HepG2 (cell line): ENCODE results near the gene FYTTD1. TPM values are rescaled to one million over a fixed set of nuclear protein-coding genes. Genes with fewer than 3 reads are reported as not detected.

Source experiments
- FIP1L1 ChIP-seq: fragments of 200-400 bp; formaldehyde crosslinking; IDR thresholded peaks from 2 replicates; pipeline ENCODE4 v1.6.1; 2018; ENCODE audit warnings: low read depth, mild to moderate bottlenecking, low read length, moderate library complexity, borderline replicate concordance; ENCODE audit not compliant: insufficient read depth
- HDAC6 ChIP-seq: fragments of 200-600 bp; sonication (generic); IDR thresholded peaks from 2 replicates; pipeline ENCODE4 v1.7.0; 2017; ENCODE audit warnings: mild to moderate bottlenecking, antibody characterized with exemption, low read length, low read depth
- HOXA7 ChIP-seq: sonication (generic); formaldehyde crosslinking; IDR thresholded peaks from 2 replicates; pipeline ENCODE4 v1.8.1; 2022; ENCODE audit warnings: mild to moderate bottlenecking, missing genetic modification reagents, moderate library complexity
- JDP2 ChIP-seq: sonication (generic); formaldehyde crosslinking; IDR thresholded peaks from 2 replicates; pipeline ENCODE4 v1.8.1; 2022; ENCODE audit warnings: missing genetic modification reagents, borderline replicate concordance
- PAF1 ChIP-seq: IDR thresholded peaks from 2 replicates; pipeline ENCODE4 v1.6.1; 2016; ENCODE audit warnings: missing genetic modification reagents, missing compliant biosample characterization
- SP5 ChIP-seq: IDR thresholded peaks from 2 replicates; pipeline ENCODE4 v1.6.1; 2016; ENCODE audit warnings: low read depth, borderline replicate concordance
- THAP11 ChIP-seq: IDR thresholded peaks from 2 replicates; pipeline ENCODE4 v1.6.1; 2016; ENCODE audit warnings: missing biosample characterization, missing genetic modification reagents
- ZNF235 ChIP-seq: sonication (generic); formaldehyde crosslinking; IDR thresholded peaks from 2 replicates; pipeline ENCODE4 v1.8.1; 2023; ENCODE audit warnings: mild to moderate bottlenecking, missing genetic modification reagents, borderline replicate concordance
- ZNF30 ChIP-seq: sonication (generic); formaldehyde crosslinking; IDR thresholded peaks from 2 replicates; pipeline ENCODE4 v1.5.0; 2020; ENCODE audit warnings: mild to moderate bottlenecking, missing genetic modification reagents
- ZSCAN25 ChIP-seq: sonication (generic); formaldehyde crosslinking; IDR thresholded peaks from 2 replicates; pipeline ENCODE4 v1.8.0; 2022; ENCODE audit warnings: mild to moderate bottlenecking, missing genetic modification reagents
- polyA plus RNA-seq, 8 experiments: library from polyadenylated mRNA; depleted of rRNA in 3 of 8; stranded (reverse) in 7 of 8; unstranded in 1 of 8; fragments of >200 nt; fragmentation: Illumina TruSeq in 4 of 8; extraction: Trizol in 4 of 8; gene quantifications; 2 replicates each; pipeline versions ENCODE4 v1.2.1 to v1.2.3, GENCODE V29; 2011 to 2016; ENCODE audit warnings: low read depth in 4 of 8, missing spikeins in 1 of 8, mixed read lengths in 1 of 8; ENCODE audit not compliant: insufficient read depth in 1 of 8
- total RNA-seq, 5 experiments: library from RNA; depleted of rRNA; stranded (reverse); fragments of >200 nt; fragmentation: Illumina TruSeq; extraction: Trizol; gene quantifications; 2 replicates each; pipeline ENCODE4 v1.2.3, GENCODE V29; 2016; ENCODE audit warnings: low read depth in 1 of 5
- TF ChIP-seq, protein P1 (sequence below): sonication (generic); formaldehyde crosslinking; IDR thresholded peaks from 2 replicates; pipeline ENCODE4 v1.4.0; 2020; ENCODE audit warnings: low read depth, mild to moderate bottlenecking, missing genetic modification reagents
- TF ChIP-seq, protein P2 (sequence below): fragments of 450-650 bp; IDR thresholded peaks from 2 replicates; pipeline ENCODE4 v1.6.1; 2017
- TF ChIP-seq, protein P3 (sequence below): sonication (generic); formaldehyde crosslinking; IDR thresholded peaks from 2 replicates; pipeline ENCODE4 v1.4.0; 2020; ENCODE audit warnings: mild to moderate bottlenecking, low read depth, missing genetic modification reagents
- TF ChIP-seq, protein P4 (sequence below): sonication (generic); formaldehyde crosslinking; IDR thresholded peaks from 2 replicates; pipeline ENCODE4 v1.8.0; 2022; ENCODE audit warnings: low read depth, missing genetic modification reagents
- TF ChIP-seq, protein P5 (sequence below): sonication (generic); formaldehyde crosslinking; IDR thresholded peaks from 2 replicates; pipeline ENCODE4 v1.8.0; 2022; ENCODE audit warnings: missing genetic modification reagents, mild to moderate bottlenecking, borderline replicate concordance
- TF ChIP-seq, protein P6 (sequence below): sonication (generic); formaldehyde crosslinking; IDR thresholded peaks from 2 replicates; pipeline ENCODE4 v1.5.1; 2020; ENCODE audit warnings: mild to moderate bottlenecking, missing genetic modification reagents, borderline replicate concordance

FYTTD1 gene
- total and polyA plus RNA-seq, 2 of the 13 experiments (the other 11 are each of a cell fraction or from before 2014, with no cell fraction given) = 6.5 to 28.8 TPM

DNA sequence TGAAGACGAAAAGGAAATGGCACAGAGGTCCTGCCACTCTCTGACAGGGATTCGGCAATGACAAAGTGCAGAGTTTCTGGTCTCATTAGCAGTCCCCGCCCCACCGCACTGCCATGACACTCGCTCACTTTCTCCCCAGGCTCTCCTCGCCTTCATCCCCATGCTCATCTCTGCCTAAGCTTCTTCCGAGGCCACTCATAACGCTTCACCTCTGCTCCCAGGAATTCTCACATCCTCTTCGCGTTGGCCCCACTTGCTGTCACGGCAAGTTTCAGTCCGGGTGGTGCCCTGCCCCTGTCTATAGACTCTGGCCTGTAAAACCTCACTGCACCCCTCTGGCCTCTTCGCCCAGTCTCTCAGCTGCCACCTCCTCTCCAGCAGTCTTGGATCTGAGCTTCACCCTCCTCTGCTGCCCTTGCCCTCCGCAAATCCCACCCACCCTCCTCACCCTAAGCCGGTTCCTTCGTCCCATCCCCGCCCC lies 13.6 kb upstream of the FYTTD1 start (continued):
- TF ChIP-seq, protein P1, sequence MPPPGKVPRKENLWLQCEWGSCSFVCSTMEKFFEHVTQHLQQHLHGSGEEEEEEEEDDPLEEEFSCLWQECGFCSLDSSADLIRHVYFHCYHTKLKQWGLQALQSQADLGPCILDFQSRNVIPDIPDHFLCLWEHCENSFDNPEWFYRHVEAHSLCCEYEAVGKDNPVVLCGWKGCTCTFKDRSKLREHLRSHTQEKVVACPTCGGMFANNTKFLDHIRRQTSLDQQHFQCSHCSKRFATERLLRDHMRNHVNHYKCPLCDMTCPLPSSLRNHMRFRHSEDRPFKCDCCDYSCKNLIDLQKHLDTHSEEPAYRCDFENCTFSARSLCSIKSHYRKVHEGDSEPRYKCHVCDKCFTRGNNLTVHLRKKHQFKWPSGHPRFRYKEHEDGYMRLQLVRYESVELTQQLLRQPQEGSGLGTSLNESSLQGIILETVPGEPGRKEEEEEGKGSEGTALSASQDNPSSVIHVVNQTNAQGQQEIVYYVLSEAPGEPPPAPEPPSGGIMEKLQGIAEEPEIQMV (CRISPR knock-in tag) = no peak
- TF ChIP-seq, protein P2, sequence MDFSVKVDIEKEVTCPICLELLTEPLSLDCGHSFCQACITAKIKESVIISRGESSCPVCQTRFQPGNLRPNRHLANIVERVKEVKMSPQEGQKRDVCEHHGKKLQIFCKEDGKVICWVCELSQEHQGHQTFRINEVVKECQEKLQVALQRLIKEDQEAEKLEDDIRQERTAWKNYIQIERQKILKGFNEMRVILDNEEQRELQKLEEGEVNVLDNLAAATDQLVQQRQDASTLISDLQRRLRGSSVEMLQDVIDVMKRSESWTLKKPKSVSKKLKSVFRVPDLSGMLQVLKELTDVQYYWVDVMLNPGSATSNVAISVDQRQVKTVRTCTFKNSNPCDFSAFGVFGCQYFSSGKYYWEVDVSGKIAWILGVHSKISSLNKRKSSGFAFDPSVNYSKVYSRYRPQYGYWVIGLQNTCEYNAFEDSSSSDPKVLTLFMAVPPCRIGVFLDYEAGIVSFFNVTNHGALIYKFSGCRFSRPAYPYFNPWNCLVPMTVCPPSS = no peak
- no peak for TF ChIP-seq PAF1 (CRISPR knock-in tag)
- no peak for TF ChIP-seq HOXA7 (CRISPR knock-in tag)
- TF ChIP-seq THAP11 (CRISPR knock-in tag) = no peak
- no peak for TF ChIP-seq SP5 (CRISPR knock-in tag)
- TF ChIP-seq HDAC6 = no peak
- TF ChIP-seq, protein P3, sequence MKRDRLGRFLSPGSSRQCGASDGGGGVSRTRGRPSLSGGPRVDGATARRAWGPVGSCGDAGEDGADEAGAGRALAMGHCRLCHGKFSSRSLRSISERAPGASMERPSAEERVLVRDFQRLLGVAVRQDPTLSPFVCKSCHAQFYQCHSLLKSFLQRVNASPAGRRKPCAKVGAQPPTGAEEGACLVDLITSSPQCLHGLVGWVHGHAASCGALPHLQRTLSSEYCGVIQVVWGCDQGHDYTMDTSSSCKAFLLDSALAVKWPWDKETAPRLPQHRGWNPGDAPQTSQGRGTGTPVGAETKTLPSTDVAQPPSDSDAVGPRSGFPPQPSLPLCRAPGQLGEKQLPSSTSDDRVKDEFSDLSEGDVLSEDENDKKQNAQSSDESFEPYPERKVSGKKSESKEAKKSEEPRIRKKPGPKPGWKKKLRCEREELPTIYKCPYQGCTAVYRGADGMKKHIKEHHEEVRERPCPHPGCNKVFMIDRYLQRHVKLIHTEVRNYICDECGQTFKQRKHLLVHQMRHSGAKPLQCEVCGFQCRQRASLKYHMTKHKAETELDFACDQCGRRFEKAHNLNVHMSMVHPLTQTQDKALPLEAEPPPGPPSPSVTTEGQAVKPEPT (CRISPR knock-in tag) = no peak
- TF ChIP-seq FIP1L1 = no peak
- TF ChIP-seq, protein P4, sequence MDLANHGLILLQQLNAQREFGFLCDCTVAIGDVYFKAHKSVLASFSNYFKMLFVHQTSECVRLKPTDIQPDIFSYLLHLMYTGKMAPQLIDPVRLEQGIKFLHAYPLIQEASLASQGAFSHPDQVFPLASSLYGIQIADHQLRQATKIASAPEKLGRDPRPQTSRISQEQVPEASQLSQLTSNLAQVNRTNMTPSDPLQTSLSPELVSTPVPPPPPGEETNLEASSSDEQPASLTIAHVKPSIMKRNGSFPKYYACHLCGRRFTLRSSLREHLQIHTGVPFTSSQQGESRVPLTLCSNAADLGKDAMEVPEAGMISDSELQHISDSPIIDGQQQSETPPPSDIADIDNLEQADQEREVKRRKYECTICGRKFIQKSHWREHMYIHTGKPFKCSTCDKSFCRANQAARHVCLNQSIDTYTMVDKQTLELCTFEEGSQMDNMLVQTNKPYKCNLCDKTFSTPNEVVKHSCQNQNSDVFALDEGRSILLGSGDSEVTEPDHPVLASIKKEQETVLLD (CRISPR knock-in tag) = no peak
- no peak for TF ChIP-seq JDP2 (CRISPR knock-in tag)
- no peak for TF ChIP-seq ZNF235
- TF ChIP-seq ZNF30 (CRISPR knock-in tag) = no peak
- TF ChIP-seq ZSCAN25 (CRISPR knock-in tag) = peak; percentile 48
- TF ChIP-seq, protein P5, sequence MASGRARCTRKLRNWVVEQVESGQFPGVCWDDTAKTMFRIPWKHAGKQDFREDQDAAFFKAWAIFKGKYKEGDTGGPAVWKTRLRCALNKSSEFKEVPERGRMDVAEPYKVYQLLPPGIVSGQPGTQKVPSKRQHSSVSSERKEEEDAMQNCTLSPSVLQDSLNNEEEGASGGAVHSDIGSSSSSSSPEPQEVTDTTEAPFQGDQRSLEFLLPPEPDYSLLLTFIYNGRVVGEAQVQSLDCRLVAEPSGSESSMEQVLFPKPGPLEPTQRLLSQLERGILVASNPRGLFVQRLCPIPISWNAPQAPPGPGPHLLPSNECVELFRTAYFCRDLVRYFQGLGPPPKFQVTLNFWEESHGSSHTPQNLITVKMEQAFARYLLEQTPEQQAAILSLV (CRISPR knock-in tag) = no peak
- TF ChIP-seq, protein P6, sequence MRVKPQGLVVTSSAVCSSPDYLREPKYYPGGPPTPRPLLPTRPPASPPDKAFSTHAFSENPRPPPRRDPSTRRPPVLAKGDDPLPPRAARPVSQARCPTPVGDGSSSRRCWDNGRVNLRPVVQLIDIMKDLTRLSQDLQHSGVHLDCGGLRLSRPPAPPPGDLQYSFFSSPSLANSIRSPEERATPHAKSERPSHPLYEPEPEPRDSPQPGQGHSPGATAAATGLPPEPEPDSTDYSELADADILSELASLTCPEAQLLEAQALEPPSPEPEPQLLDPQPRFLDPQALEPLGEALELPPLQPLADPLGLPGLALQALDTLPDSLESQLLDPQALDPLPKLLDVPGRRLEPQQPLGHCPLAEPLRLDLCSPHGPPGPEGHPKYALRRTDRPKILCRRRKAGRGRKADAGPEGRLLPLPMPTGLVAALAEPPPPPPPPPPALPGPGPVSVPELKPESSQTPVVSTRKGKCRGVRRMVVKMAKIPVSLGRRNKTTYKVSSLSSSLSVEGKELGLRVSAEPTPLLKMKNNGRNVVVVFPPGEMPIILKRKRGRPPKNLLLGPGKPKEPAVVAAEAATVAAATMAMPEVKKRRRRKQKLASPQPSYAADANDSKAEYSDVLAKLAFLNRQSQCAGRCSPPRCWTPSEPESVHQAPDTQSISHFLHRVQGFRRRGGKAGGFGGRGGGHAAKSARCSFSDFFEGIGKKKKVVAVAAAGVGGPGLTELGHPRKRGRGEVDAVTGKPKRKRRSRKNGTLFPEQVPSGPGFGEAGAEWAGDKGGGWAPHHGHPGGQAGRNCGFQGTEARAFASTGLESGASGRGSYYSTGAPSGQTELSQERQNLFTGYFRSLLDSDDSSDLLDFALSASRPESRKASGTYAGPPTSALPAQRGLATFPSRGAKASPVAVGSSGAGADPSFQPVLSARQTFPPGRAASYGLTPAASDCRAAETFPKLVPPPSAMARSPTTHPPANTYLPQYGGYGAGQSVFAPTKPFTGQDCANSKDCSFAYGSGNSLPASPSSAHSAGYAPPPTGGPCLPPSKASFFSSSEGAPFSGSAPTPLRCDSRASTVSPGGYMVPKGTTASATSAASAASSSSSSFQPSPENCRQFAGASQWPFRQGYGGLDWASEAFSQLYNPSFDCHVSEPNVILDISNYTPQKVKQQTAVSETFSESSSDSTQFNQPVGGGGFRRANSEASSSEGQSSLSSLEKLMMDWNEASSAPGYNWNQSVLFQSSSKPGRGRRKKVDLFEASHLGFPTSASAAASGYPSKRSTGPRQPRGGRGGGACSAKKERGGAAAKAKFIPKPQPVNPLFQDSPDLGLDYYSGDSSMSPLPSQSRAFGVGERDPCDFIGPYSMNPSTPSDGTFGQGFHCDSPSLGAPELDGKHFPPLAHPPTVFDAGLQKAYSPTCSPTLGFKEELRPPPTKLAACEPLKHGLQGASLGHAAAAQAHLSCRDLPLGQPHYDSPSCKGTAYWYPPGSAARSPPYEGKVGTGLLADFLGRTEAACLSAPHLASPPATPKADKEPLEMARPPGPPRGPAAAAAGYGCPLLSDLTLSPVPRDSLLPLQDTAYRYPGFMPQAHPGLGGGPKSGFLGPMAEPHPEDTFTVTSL = no peak; the same call in 1 of the 2 replicates
